ENCODE data around the gene USP43. TPM values are rescaled to one million over a fixed set of nuclear protein-coding genes. Genes with fewer than 3 reads are reported as not detected.

The USP43 gene
- total RNA-seq, 3 donors from 2014 or later (not counting 1 experiment from before 2014, with no cell fraction given), result 3.0 to 9.3 (median 4.2) TPM

DNA sequence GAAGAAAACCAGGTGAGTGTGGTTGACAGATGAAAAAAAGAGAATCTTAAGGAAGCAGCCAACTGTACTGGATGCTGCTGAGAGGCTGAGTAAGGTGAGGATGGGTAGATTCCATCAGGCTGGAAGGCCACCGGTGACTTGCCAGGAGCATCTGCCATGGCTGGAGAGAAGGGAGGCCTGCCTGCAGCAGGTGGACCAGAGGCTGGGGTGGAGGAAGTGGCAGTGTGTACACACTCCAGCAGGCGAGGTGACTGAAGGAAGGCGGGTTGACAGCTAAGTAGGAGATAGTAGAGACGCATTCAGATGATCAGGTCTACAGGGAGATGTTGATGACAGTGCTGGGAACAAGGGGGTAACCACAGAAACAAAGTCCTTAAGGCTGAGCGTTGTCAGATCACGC is 69.5 kb downstream of the USP43 start:
- H3K4me1 ChIP-seq (ENCODE audit: control insufficient read depth, insufficient read depth, low read length), result no peaks in the 10 kb centered on the region
- Mint-ChIP-seq H3K36me3 (no peaks in the 10 kb centered on the region), H3K4me3 (no peak overlapping the region), H3K9me3 (no peaks in the 10 kb centered on the region), H3K27ac (no peak overlapping the region), H3K27me3 (ENCODE audit: low read depth in 2 of 2) (no peaks in the 10 kb centered on the region), H3K4me1 (no peaks in the 10 kb centered on the region)
- no peak for DNase-seq
- no peaks in the 10 kb centered on the region for H3K36me3 ChIP-seq (ENCODE audit: control insufficient read depth, insufficient read depth, low read length)
- WGBS (ENCODE audit: insufficient coverage), result 88% methylated on average over 6 of the region's 6 CpGs
- intact Hi-C loops (cut with micrococcal nuclease), result no loop called here
- no peak overlapping the region for H3K4me3 ChIP-seq (ENCODE audit: low read length)
- no peak overlapping the region for H3K27ac ChIP-seq (ENCODE audit: low read length)
- H3K27me3 ChIP-seq (ENCODE audit: control insufficient read depth, insufficient read depth, low read length), result no peaks in the 10 kb centered on the region
- no peak for ATAC-seq
- no peak for TF ChIP-seq CTCF (IDR thresholded peaks at IDR 0.05)
- H3K9me3 ChIP-seq (ENCODE audit: control insufficient read depth, insufficient read depth, low read length), result no peaks in the 10 kb centered on the region

DNA sequence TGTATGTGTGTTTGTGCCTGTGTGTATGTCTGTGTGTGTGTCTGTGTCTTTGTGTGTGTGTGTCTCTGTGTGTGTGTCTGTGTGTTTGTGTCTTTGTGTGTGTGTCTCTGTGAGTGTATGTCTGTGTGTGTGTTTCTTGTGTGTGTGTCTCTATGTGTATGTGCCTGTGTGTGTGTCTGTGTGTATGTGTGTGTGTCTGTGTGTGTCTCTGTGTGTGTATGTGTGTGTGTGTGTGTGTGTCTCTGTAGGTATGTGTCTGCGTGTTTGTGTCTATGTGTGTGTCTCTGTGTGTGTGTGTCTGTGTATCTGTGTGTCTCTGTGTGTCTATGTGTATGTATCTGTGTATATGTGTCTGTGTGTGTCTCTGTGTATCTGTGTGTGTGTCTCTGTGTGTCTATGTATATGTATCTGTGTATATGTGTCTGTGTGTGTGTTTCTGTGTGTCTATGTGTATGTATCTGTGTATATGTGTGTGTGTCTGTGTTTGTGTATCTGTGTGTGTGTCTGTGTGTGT is 70.2 kb downstream of the USP43 start:
- Mint-ChIP-seq H3K4me1 (no peaks in the 10 kb centered on the region), H3K27me3 (ENCODE audit: low read depth in 2 of 2) (no peaks in the 10 kb centered on the region), H3K4me3 (no peak overlapping the region), H3K9me3 (no peaks in the 10 kb centered on the region), H3K36me3 (no peaks in the 10 kb centered on the region), H3K27ac (no peak overlapping the region)
- intact Hi-C loops (cut with micrococcal nuclease), result no loop called here
- H3K27ac ChIP-seq (ENCODE audit: low read length), result no peak overlapping the region
- no peak overlapping the region for H3K4me3 ChIP-seq (ENCODE audit: low read length)
- H3K9me3 ChIP-seq (ENCODE audit: control insufficient read depth, insufficient read depth, low read length), result no peaks in the 10 kb centered on the region
- H3K36me3 ChIP-seq (ENCODE audit: control insufficient read depth, insufficient read depth, low read length), result no peaks in the 10 kb centered on the region
- ATAC-seq (peak in 1 of 3 donors; percentile 10), DNase-seq (no peak)
- no peak for TF ChIP-seq CTCF (IDR thresholded peaks at IDR 0.05)
- H3K4me1 ChIP-seq (ENCODE audit: control insufficient read depth, insufficient read depth, low read length), result no peaks in the 10 kb centered on the region
- no peaks in the 10 kb centered on the region for H3K27me3 ChIP-seq (ENCODE audit: control insufficient read depth, insufficient read depth, low read length)
- 95% methylated on average over 1 of the region's 1 CpG for WGBS (ENCODE audit: insufficient coverage)

DNA sequence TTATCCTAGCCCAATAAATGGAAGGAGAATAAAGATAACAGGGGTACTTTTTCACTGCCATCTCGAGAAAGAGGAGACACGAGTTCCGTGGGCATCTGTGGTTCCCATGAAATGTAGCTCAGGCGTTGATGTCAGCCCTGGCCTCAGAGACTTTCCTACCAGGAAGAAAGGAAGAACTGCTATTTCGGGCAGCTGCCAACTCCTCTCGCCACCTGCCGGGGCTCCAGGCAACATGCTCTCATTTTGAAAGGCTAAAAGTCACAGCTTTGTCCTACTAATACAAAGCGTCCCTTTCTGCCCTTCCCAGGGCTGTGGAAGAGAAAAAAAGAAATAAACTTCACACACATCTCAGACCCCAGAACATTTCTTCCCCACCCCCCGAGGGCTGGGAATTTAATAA is 80.3 kb downstream of the USP43 start:
- Mint-ChIP-seq H3K9me3 (no peaks in the 10 kb centered on the region), H3K27ac (no peak overlapping the region), H3K4me3 (no peak overlapping the region), H3K36me3 (no peaks in the 10 kb centered on the region), H3K27me3 (ENCODE audit: low read depth in 2 of 2) (peaks cover 0 to under 1% of the 10 kb centered on the region in 2 donors), H3K4me1 (no peaks in the 10 kb centered on the region)
- intact Hi-C loops (cut with micrococcal nuclease), result no loop called here
- Histone ChIP-seq H3K27me3 (ENCODE audit: control insufficient read depth, insufficient read depth, low read length) (no peaks in the 10 kb centered on the region), H3K9me3 (ENCODE audit: control insufficient read depth, insufficient read depth, low read length) (no peaks in the 10 kb centered on the region), H3K27ac (ENCODE audit: low read length) (no peak overlapping the region), H3K4me1 (ENCODE audit: control insufficient read depth, insufficient read depth, low read length) (no peaks in the 10 kb centered on the region), H3K4me3 (ENCODE audit: low read length) (no peak overlapping the region), H3K36me3 (ENCODE audit: control insufficient read depth, insufficient read depth, low read length) (no peaks in the 10 kb centered on the region)
- ATAC-seq, result no peak
- no peak for TF ChIP-seq CTCF (IDR thresholded peaks at IDR 0.05)
- DNase-seq, result no peak
- 21% methylated on average over 7 of the region's 9 CpGs for WGBS (ENCODE audit: insufficient coverage)

DNA sequence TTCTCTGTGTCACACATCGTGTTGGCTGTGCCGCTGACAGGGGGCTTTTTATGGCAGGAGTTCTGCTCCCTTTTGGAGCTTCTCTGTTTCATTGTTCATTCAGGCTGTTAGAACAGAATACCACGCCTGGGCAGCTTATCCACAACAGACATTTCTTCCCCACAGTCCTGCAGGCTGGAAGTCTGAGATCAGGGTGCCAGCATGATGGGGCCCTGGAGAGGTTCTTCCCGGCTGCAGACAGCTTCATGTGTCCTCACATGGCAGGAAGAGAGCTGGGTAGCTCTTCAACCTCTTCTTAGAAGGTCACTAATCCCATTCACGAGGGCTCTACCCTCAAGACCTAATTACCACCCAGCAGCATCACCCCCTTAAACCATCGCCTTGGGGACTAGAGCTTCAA is 81.0 kb downstream of the USP43 start:
- Histone ChIP-seq H3K27ac (ENCODE audit: low read length) (no peak overlapping the region), H3K4me3 (ENCODE audit: low read length) (no peak overlapping the region), H3K4me1 (ENCODE audit: control insufficient read depth, insufficient read depth, low read length) (no peaks in the 10 kb centered on the region), H3K27me3 (ENCODE audit: control insufficient read depth, insufficient read depth, low read length) (no peaks in the 10 kb centered on the region), H3K9me3 (ENCODE audit: control insufficient read depth, insufficient read depth, low read length) (no peaks in the 10 kb centered on the region), H3K36me3 (ENCODE audit: control insufficient read depth, insufficient read depth, low read length) (no peaks in the 10 kb centered on the region)
- WGBS (ENCODE audit: insufficient coverage), result 74% methylated on average over 6 of the region's 6 CpGs
- ATAC-seq (no peak), DNase-seq (no peak)
- no peaks in the 10 kb centered on the region for H3K36me3 Mint-ChIP-seq
- H3K4me3 Mint-ChIP-seq, result no peak overlapping the region
- H3K4me1 Mint-ChIP-seq, result no peaks in the 10 kb centered on the region
- H3K27me3 Mint-ChIP-seq (ENCODE audit: low read depth in 2 of 2), result peaks cover 0 to 4% of the 10 kb centered on the region in 2 donors
- H3K9me3 Mint-ChIP-seq, result no peaks in the 10 kb centered on the region
- no peak overlapping the region for H3K27ac Mint-ChIP-seq
- intact Hi-C loops (cut with micrococcal nuclease), result no loop called here
- TF ChIP-seq CTCF (IDR thresholded peaks at IDR 0.05), result no peak
